Measurements from ENCODE around the gene FGF22. TPM values are rescaled to one million over a fixed set of nuclear protein-coding genes. Genes with fewer than 3 reads are reported as not detected.

FGF22 gene
- total and polyA plus RNA-seq, 2 of the 4 experiments (the other 2 are of a cell fraction), result 0.14 TPM; not detected in 1

- dilution Hi-C loops (cut with HindIII; ENCODE audit: low sequenced_read_pairs, unreplicated experiment), result no loop called here
- no TSS peak for BruUV-seq (replicated peaks)
These were observed 43.1 kb downstream of the FGF22 start for GRCh38 chr19:682678-683320.

More at GRCh38 chr19:682678-683320, 43.1 kb downstream of the FGF22 start:
- H4K5ac ChIP-seq (ENCODE audit: low read depth, low read length), result no peak overlapping the region
- 88% methylated on average over 12 of the region's 25 CpGs; no CpG with 5 or more reads in 1 of the 2 experiments for WGBS, 2 experiments (ENCODE audit: extremely low coverage in 2 of 2, insufficient read length in 1 of 2)
- H2AK5ac ChIP-seq (ENCODE audit: low read depth, low read length), result no peak overlapping the region
- H3K9ac ChIP-seq (ENCODE audit: low read depth, low read length), result no peak overlapping the region
- no peak overlapping the region for H2BK20ac ChIP-seq (ENCODE audit: low read depth, low read length)
- DNase-seq (no peak), ATAC-seq (ENCODE audit: low read depth) (no peak)
- no peak overlapping the region for H3K27ac ChIP-seq (ENCODE audit: insufficient read depth, low read length)
- CTCF ChIA-PET, result no interaction called here
- no peak overlapping the region for H2BK5ac ChIP-seq (ENCODE audit: low read depth, low read length, poor library complexity, severe bottlenecking)
- no peaks in the 10 kb centered on the region for H3K9me3 ChIP-seq (ENCODE audit: control insufficient read depth, insufficient read depth, low read length)
- H3K4me1 ChIP-seq (ENCODE audit: control insufficient read depth, insufficient read depth, low read length), result peaks cover 7% of the 10 kb centered on the region
- peaks cover 11% of the 10 kb centered on the region for H4K20me1 ChIP-seq (ENCODE audit: insufficient read depth, low read length)
- H3K9me1 ChIP-seq (ENCODE audit: insufficient read depth, low read length), result peaks cover 8% of the 10 kb centered on the region
- no peak overlapping the region for H3K4me3 ChIP-seq (ENCODE audit: insufficient read depth, low read depth, low read length)
- no peak overlapping the region for H4K91ac ChIP-seq (ENCODE audit: insufficient read depth, low read depth, low read length)
- no peak overlapping the region for H2BK120ac ChIP-seq (ENCODE audit: low read depth, low read length)
- no peak overlapping the region for H3K56ac ChIP-seq (ENCODE audit: extremely low read depth, insufficient read depth, low read length)
- no peak overlapping the region for H3K23ac ChIP-seq (ENCODE audit: low read depth, low read length)
- H3K4ac ChIP-seq (ENCODE audit: low read depth, low read length), result no peak overlapping the region
- H2AFZ ChIP-seq (replicated peaks; ENCODE audit: low read length, poor library complexity), result peak overlapping the region; percentile 23
- no peak overlapping the region for H3K4me2 ChIP-seq (ENCODE audit: low read depth, low read length)
- H3K18ac ChIP-seq (ENCODE audit: low read depth, low read length), result no peak overlapping the region
- TF ChIP-seq ELK1 (IDR thresholded peaks at IDR 0.05; ENCODE audit: borderline replicate concordance, low read depth, low read length) (no peak), NFE2L2 (IDR thresholded peaks at IDR 0.05; ENCODE audit: low read depth, low read length) (no peak), CHD1 (IDR thresholded peaks at IDR 0.05; ENCODE audit: low read depth, low read length) (no peak), MAZ (IDR thresholded peaks at IDR 0.05; ENCODE audit: borderline replicate concordance, low read depth, low read length) (no peak), MXI1 (IDR thresholded peaks at IDR 0.05; ENCODE audit: borderline replicate concordance, low read depth, low read length) (no peak), BHLHE40 (IDR thresholded peaks at IDR 0.05; ENCODE audit: low read depth, low read length) (no peak), SMC3 (IDR thresholded peaks at IDR 0.05; ENCODE audit: low read depth, low read length) (no peak), RFX5 (IDR thresholded peaks at IDR 0.05; ENCODE audit: low read depth, low read length) (no peak), FOS (IDR thresholded peaks at IDR 0.05; ENCODE audit: low read depth, low read length) (no peak), CEBPB (IDR thresholded peaks at IDR 0.05; ENCODE audit: low read depth, low read length) (no peak), POLR2A (IDR thresholded peaks at IDR 0.05; ENCODE audit: low read depth, low read length) (no peak), RAD21 (IDR thresholded peaks at IDR 0.05; ENCODE audit: low read length) (no peak), RCOR1 (IDR thresholded peaks at IDR 0.05; ENCODE audit: insufficient replicate concordance, low read length) (no peak)
- TF ChIP-seq, protein P1, sequence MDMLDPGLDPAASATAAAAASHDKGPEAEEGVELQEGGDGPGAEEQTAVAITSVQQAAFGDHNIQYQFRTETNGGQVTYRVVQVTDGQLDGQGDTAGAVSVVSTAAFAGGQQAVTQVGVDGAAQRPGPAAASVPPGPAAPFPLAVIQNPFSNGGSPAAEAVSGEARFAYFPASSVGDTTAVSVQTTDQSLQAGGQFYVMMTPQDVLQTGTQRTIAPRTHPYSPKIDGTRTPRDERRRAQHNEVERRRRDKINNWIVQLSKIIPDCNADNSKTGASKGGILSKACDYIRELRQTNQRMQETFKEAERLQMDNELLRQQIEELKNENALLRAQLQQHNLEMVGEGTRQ (IDR thresholded peaks at IDR 0.05; ENCODE audit: low read depth, low read length), result no peak
- TF ChIP-seq, protein P2, sequence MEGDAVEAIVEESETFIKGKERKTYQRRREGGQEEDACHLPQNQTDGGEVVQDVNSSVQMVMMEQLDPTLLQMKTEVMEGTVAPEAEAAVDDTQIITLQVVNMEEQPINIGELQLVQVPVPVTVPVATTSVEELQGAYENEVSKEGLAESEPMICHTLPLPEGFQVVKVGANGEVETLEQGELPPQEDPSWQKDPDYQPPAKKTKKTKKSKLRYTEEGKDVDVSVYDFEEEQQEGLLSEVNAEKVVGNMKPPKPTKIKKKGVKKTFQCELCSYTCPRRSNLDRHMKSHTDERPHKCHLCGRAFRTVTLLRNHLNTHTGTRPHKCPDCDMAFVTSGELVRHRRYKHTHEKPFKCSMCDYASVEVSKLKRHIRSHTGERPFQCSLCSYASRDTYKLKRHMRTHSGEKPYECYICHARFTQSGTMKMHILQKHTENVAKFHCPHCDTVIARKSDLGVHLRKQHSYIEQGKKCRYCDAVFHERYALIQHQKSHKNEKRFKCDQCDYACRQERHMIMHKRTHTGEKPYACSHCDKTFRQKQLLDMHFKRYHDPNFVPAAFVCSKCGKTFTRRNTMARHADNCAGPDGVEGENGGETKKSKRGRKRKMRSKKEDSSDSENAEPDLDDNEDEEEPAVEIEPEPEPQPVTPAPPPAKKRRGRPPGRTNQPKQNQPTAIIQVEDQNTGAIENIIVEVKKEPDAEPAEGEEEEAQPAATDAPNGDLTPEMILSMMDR (conservative IDR thresholded peaks at IDR 0.05; ENCODE audit: low read depth, low read length), result no peak
- H3K14ac ChIP-seq (replicated peaks; ENCODE audit: low read depth, low read length), result no peak overlapping the region
- no peaks in the 10 kb centered on the region for H3K27me3 ChIP-seq (ENCODE audit: control insufficient read depth, insufficient read depth, low read length)
- peaks cover 2% of the 10 kb centered on the region; the same call in 1 of the 2 replicates for H3K36me3 ChIP-seq (ENCODE audit: control insufficient read depth, insufficient read depth, low read length)
- peaks cover 6 to 38% of the 10 kb centered on the region in 2 experiments; a peak in 3 of 4 replicates for H3K79me1 ChIP-seq (ENCODE audit: low read depth in 1 of 2, low read length in 2 of 2)
- in situ Hi-C loops (cut with MboI; ENCODE audit: low sequenced_read_pairs) (no loop called here), intact Hi-C loops (cut with micrococcal nuclease) (no loop called here)
- H2BK15ac ChIP-seq (ENCODE audit: low read depth, low read length), result no peak overlapping the region
- POLR2A ChIA-PET (ENCODE audit: unreplicated experiment), result no interaction called here
- no peak overlapping the region for H2AK9ac ChIP-seq (replicated peaks; ENCODE audit: low read depth, low read length, poor library complexity)
- no peak overlapping the region for H4K8ac ChIP-seq (ENCODE audit: low read depth in 2 of 2, low read length in 2 of 2)

All from IMR-90 (cell line).